H1 (cell line): Measurements from ENCODE around the gene CCDC106. TPM values are rescaled to one million over a fixed set of nuclear protein-coding genes. Genes with fewer than 3 reads are reported as not detected.

ENCODE experiments used
- CREB1 ChIP-seq: IDR thresholded peaks from 2 replicates; pipeline ENCODE4 v1.6.1; 2012; ENCODE audit warnings: inconsistent platforms
- CTBP2 ChIP-seq: IDR thresholded peaks from 2 replicates; pipeline ENCODE4 v1.7.0; 2011; ENCODE audit warnings: borderline replicate concordance, mild to moderate bottlenecking, moderate library complexity, mixed read lengths, low read length; ENCODE audit not compliant: insufficient read depth, insufficient read length
- CTCF ChIP-seq, 3 experiments: IDR thresholded peaks; 1 replicate in 2 of 3; 2 replicates in 1 of 3; pipeline versions ENCODE4 v1.5.1 to v1.6.1; 2011; ENCODE audit warnings: low read length in 3 of 3, mild to moderate bottlenecking in 3 of 3, inconsistent platforms in 2 of 3, low read depth in 1 of 3, moderate library complexity in 1 of 3; ENCODE audit not compliant: insufficient read depth in 1 of 3; ENCODE audit errors: control extremely low read depth in 1 of 3
- RNF2 ChIP-seq: fragments of 200-900, 300-1000 bp; sonication (generic); IDR thresholded peaks from 2 replicates; pipeline ENCODE4 v1.7.1; 2016; ENCODE audit warnings: borderline replicate concordance, low read depth, mild to moderate bottlenecking, antibody characterized with exemption, low read length; ENCODE audit not compliant: poor library complexity, severe bottlenecking; ENCODE audit errors: missing control alignments
- SIX5 ChIP-seq: IDR thresholded peaks from 2 replicates; pipeline ENCODE4 v1.6.1; 2011; ENCODE audit warnings: mild to moderate bottlenecking, low read depth, low read length
- polyA plus RNA-seq, 7 experiments: library from polyadenylated mRNA; depleted of rRNA in 3 of 7; stranded (reverse) in 5 of 7; unstranded in 2 of 7; fragments of >200 nt in 5 of 7; fragments of 200-250 nt in 2 of 7; gene quantifications; 1 replicate in 5 of 7; 2 replicates in 1 of 7; 4 replicates in 1 of 7; pipeline versions ENCODE4 v1.2.1 to v1.2.3, GENCODE V29; 2011 to 2013; ENCODE audit warnings: missing spikeins in 2 of 7, mixed read lengths in 2 of 7
- total RNA-seq: library from RNA; stranded (reverse); fragmentation: NEBNext Ultra II Directional; extraction: Animal tissue kit (Norgen Biotek cat#: 25700); gene quantifications from 2 replicates; pipeline ENCODE4 v1.2.1, GENCODE V29; 2021

Gene CCDC106
- total and polyA plus RNA-seq, 2 of the 8 experiments (the other 6 are each of a cell fraction or from before 2014, with no cell fraction given), result 12.0 to 20.1 TPM

DNA sequence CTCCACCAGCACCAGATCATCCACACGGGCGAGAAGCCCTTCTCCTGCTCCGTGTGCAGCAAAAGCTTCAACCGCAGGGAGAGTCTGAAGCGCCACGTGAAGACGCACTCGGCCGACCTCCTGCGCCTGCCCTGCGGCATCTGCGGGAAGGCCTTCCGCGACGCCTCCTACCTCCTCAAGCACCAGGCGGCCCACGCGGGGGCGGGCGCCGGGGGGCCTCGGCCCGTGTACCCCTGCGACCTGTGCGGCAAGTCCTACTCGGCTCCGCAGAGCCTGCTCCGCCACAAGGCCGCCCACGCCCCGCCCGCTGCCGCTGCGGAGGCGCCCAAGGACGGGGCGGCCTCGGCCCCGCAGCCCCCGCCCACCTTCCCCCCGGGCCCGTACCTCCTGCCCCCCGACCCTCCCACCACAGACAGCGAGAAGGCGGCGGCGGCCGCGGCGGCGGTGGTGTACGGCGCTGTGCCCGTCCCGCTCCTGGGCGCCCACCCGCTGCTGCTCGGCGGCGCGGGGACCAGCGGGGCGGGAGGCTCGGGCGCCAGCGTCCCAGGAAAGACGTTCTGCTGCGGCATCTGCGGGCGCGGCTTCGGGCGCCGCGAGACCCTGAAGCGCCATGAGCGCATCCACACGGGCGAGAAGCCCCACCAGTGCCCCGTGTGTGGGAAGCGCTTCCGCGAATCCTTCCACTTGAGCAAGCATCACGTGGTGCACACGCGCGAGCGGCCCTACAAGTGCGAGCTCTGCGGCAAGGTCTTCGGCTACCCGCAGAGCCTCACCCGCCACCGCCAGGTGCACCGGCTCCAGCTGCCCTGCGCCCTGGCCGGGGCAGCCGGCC is 33.1 kb upstream of the CCDC106 start (continued):
- TF ChIP-seq CTCF (IDR thresholded peaks at IDR 0.05; ENCODE audit: control extremely low read depth in 1 of 3, insufficient read depth in 1 of 3, low read depth in 1 of 3, low read length in 3 of 3), result no peak
- no peak for TF ChIP-seq SIX5
- no peak for TF ChIP-seq CREB1
- no peak for TF ChIP-seq RNF2
- no peak for TF ChIP-seq CTBP2
